Measurements from ENCODE around the gene CERS6. TPM values are rescaled to one million over a fixed set of nuclear protein-coding genes. Genes with fewer than 3 reads are reported as not detected.

The CERS6 gene
- total and polyA plus RNA-seq, 4 donors: 4.2 to 20.4 (median 10.1) TPM

- no peak for TF ChIP-seq RXRA (IDR thresholded peaks at IDR 0.05)
These were observed 87.9 kb downstream of the CERS6 start (continued) for GRCh38 chr2:168543935-168544334.

- DNase-seq (ENCODE audit: low spot score): no peak
- TF ChIP-seq FOXA1 (IDR thresholded peaks at IDR 0.05): no peak
- no peak for TF ChIP-seq YY1 (IDR thresholded peaks at IDR 0.05)
- no peak for TF ChIP-seq SP1 (IDR thresholded peaks at IDR 0.05)
- no peak for TF ChIP-seq RAD21 (IDR thresholded peaks at IDR 0.05)
- no peak for TF ChIP-seq ATF3 (IDR thresholded peaks at IDR 0.05)
- TF ChIP-seq REST (IDR thresholded peaks at IDR 0.05): no peak
- H3K27ac ChIP-seq (ENCODE audit: low read depth in 1 of 2, low read length in 2 of 2): no peak overlapping the region
- no peak overlapping the region for H3K9ac ChIP-seq (ENCODE audit: low read depth in 1 of 2, low read length in 2 of 2)
- no peaks in the 10 kb centered on the region for H3K36me3 ChIP-seq (ENCODE audit: control insufficient read depth in 4 of 4, insufficient read depth in 3 of 4, low read depth in 1 of 4, low read length in 3 of 4)
- H3K27me3 ChIP-seq (ENCODE audit: control insufficient read depth in 4 of 4, insufficient read depth in 4 of 4, low read length in 3 of 4): no peaks in the 10 kb centered on the region
- WGBS: 88% methylated on average over 5 of the region's 5 CpGs
- H3K4me3 ChIP-seq (ENCODE audit: low read depth in 1 of 3, low read length in 3 of 3): no peak overlapping the region
- H3K9me3 ChIP-seq (ENCODE audit: control insufficient read depth in 4 of 4, low read length in 3 of 4): no peaks in the 10 kb centered on the region
- H3K4me1 ChIP-seq (ENCODE audit: control insufficient read depth in 4 of 4, insufficient read depth in 4 of 4, low read length in 3 of 4): peaks cover 0 to 3% (median 0%) of the 10 kb centered on the region in 4 donors
These were observed 89.5 kb downstream of the CERS6 start for GRCh38 chr2:168545439-168546082.

GRCh38 chr2:168550670-168551069, 94.6 kb downstream of the CERS6 start:
- H3K27ac ChIP-seq (ENCODE audit: low read depth in 1 of 2, low read length in 2 of 2): no peak overlapping the region
- no peak for DNase-seq (ENCODE audit: low spot score)
- no peaks in the 10 kb centered on the region for H3K9me3 ChIP-seq (ENCODE audit: control insufficient read depth in 4 of 4, low read length in 3 of 4)
- H3K4me1 ChIP-seq (ENCODE audit: control insufficient read depth in 4 of 4, insufficient read depth in 4 of 4, low read length in 3 of 4): no peaks in the 10 kb centered on the region
- H3K4me3 ChIP-seq (ENCODE audit: low read depth in 1 of 3, low read length in 3 of 3): no peak overlapping the region
- H3K36me3 ChIP-seq (ENCODE audit: control insufficient read depth in 4 of 4, insufficient read depth in 3 of 4, low read depth in 1 of 4, low read length in 3 of 4): no peaks in the 10 kb centered on the region
- 91% methylated on average over 5 of the region's 5 CpGs for WGBS
- H3K9ac ChIP-seq (ENCODE audit: low read depth in 1 of 2, low read length in 2 of 2): no peak overlapping the region
- TF ChIP-seq FOXA1 (IDR thresholded peaks at IDR 0.05): no peak
- TF ChIP-seq YY1 (IDR thresholded peaks at IDR 0.05): no peak
- no peak for TF ChIP-seq RAD21 (IDR thresholded peaks at IDR 0.05)
- TF ChIP-seq HNF4A (conservative IDR thresholded peaks at IDR 0.05): no peak
- TF ChIP-seq RXRA (IDR thresholded peaks at IDR 0.05): no peak
- TF ChIP-seq NR2F2 (IDR thresholded peaks at IDR 0.05): no peak
- TF ChIP-seq FOXA2 (IDR thresholded peaks at IDR 0.05): no peak
- TF ChIP-seq SP1 (IDR thresholded peaks at IDR 0.05): no peak
- TF ChIP-seq MAX (IDR thresholded peaks at IDR 0.05): no peak
- TF ChIP-seq GABPA (IDR thresholded peaks at IDR 0.05 in 1 of 2, conservative IDR thresholded peaks at IDR 0.05 in 1 of 2): no peak
- no peak for TF ChIP-seq TAF1 (conservative IDR thresholded peaks at IDR 0.05)
- TF ChIP-seq CTCF (IDR thresholded peaks at IDR 0.05; ENCODE audit: low read depth, low read length, missing input control): no peak
- no peaks in the 10 kb centered on the region for H3K27me3 ChIP-seq (ENCODE audit: control insufficient read depth in 4 of 4, insufficient read depth in 4 of 4, low read length in 3 of 4)

Measured in liver (tissue), 9 donors.